Naive B cell (primary cell): ENCODE measurements around the gene NELL2. TPM values are rescaled to one million over a fixed set of nuclear protein-coding genes. Genes with fewer than 3 reads are reported as not detected.

Experiments
- ATAC-seq, 2 donors: fragments of 150-1000 bp; cut with Tn5 transposase; 2 replicates each; pipeline ENCODE4 v1.10.0; 2021; ENCODE audit warnings: low read depth in 2 of 2, mild to moderate bottlenecking in 2 of 2, moderate library complexity in 2 of 2
- DNase-seq: peaks from one replicate; pipeline ENCODE4 v3.0.0; 2022
- H3K27ac Mint-ChIP-seq, 6 donors: one replicate each; pipeline ENCODE4 v1.8.0; 2020 to 2022; ENCODE audit warnings: mild to moderate bottlenecking in 6 of 6, mixed read lengths in 6 of 6, moderate library complexity in 5 of 6, inconsistent platforms in 2 of 6
- H3K27me3 Mint-ChIP-seq, 3 donors: one replicate each; pipeline ENCODE4 v1.8.0; 2021 to 2022; ENCODE audit warnings: mixed read lengths in 3 of 3, mild to moderate bottlenecking in 1 of 3
- H3K36me3 Mint-ChIP-seq, 2 donors: one replicate each; pipeline ENCODE4 v1.8.0; 2020 to 2022; ENCODE audit warnings: mixed read lengths in 2 of 2, inconsistent platforms in 1 of 2, mild to moderate bottlenecking in 1 of 2
- H3K4me1 Mint-ChIP-seq, 3 donors: one replicate each; pipeline ENCODE4 v1.8.0; 2020 to 2022; ENCODE audit warnings: mixed read lengths in 3 of 3, inconsistent platforms in 1 of 3, mild to moderate bottlenecking in 1 of 3, moderate library complexity in 1 of 3
- H3K4me3 Mint-ChIP-seq, 8 donors: one replicate each; pipeline ENCODE4 v1.8.0; 2020 to 2022; ENCODE audit warnings: mild to moderate bottlenecking in 8 of 8, mixed read lengths in 8 of 8, moderate library complexity in 8 of 8, inconsistent platforms in 2 of 8
- H3K9me3 Mint-ChIP-seq, 7 donors: one replicate each; pipeline ENCODE4 v1.8.0; 2020 to 2022; ENCODE audit warnings: mixed read lengths in 7 of 7, mild to moderate bottlenecking in 5 of 7, inconsistent platforms in 2 of 7, moderate library complexity in 1 of 7
- polyA plus RNA-seq, 6 donors: library from polyadenylated mRNA; unstranded; fragments of 300-500 nt; fragmentation: Illumina TruSeq; gene quantifications; one replicate each; pipeline ENCODE4 v1.2.3, GENCODE V29; 2021; ENCODE audit warnings: low read depth in 6 of 6

The NELL2 gene
- polyA plus RNA-seq, 6 donors from 2014 or later = 0.23 to 0.86 (median 0.43) TPM

DNA sequence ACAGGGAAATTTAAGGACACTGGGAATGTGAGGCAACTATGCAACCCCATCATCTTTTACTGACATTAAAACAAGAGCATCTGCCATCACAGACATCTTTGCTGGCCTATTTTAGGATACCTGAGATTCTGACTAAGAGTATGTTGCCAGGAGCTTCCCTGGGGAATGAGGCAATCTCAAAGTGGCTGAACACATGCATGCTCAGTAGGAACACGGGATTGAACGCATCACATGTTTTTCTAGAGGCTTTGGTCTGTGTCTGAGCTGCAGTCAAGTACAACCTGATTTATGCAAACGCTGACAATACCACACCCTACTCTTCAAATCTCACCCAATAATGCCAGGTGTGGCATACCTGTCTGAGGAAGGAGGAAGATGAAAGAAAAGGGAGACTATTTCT, 416.5 kb downstream of the NELL2 start:
- H3K4me3 Mint-ChIP-seq = no peak overlapping the region
- H3K4me1 Mint-ChIP-seq = no peaks in the 10 kb centered on the region
- no peak for DNase-seq
- H3K9me3 Mint-ChIP-seq = peaks cover 0 to 4% (median 0%) of the 10 kb centered on the region in 7 donors
- H3K36me3 Mint-ChIP-seq = no peaks in the 10 kb centered on the region
- H3K27ac Mint-ChIP-seq = no peak overlapping the region
- no peaks in the 10 kb centered on the region for H3K27me3 Mint-ChIP-seq
- ATAC-seq = no peak

Other genes starting within 250 kb of the NELL2 start
- not detected for gene DBX2, start 174.8 kb upstream of the NELL2 start, polyA plus RNA-seq